Esophagus squamous epithelium (tissue), 5 donors: ENCODE measurements around the gene CRADD. TPM values are rescaled to one million over a fixed set of nuclear protein-coding genes. Genes with fewer than 3 reads are reported as not detected.

ENCODE experiments used
- DNase-seq: peaks from one replicate; lab custom pipeline; 2025; lab: John Stamatoyannopoulos, UW
- H3K27ac ChIP-seq, 4 donors: fragments of 200-600 bp; sonication (generic); one replicate each; pipeline ENCODE4 v1.5.1; 2016 to 2019; ENCODE audit warnings: mild to moderate bottlenecking in 1 of 4
- H3K27me3 ChIP-seq, 4 donors: fragments of 200-600 bp; sonication (generic); 1 replicate in 3 of 4; 2 replicates in 1 of 4; pipeline versions ENCODE4 v1.5.1 to v1.6.0; 2017 to 2021; ENCODE audit warnings: antibody characterized with exemption in 1 of 4
- H3K36me3 ChIP-seq, 3 donors: fragments of 200-600 bp; sonication (generic); one replicate each; pipeline ENCODE4 v1.5.1; 2016 to 2019
- H3K4me1 ChIP-seq, 3 donors: fragments of 200-600 bp; sonication (generic); one replicate each; pipeline ENCODE4 v1.5.1; 2017 to 2019
- H3K4me3 ChIP-seq, 4 donors: fragments of 200-600 bp; sonication (generic); 1 replicate in 3 of 4; 2 replicates in 1 of 4; pipeline ENCODE4 v1.5.1; 2016 to 2019; ENCODE audit warnings: mild to moderate bottlenecking in 2 of 4, moderate library complexity in 1 of 4
- H3K9me3 ChIP-seq, 3 donors: fragments of 200-600 bp; sonication (generic); one replicate each; pipeline ENCODE4 v1.5.1; 2016 to 2019
- CTCF ChIP-seq, 6 experiments: fragments of 450-650 bp in 4 of 6; fragments of 200-600 bp in 2 of 6; sonication (generic) in 2 of 6; IDR thresholded peaks; one replicate each; pipeline ENCODE4 v1.5.1; 2016 to 2019; ENCODE audit warnings: antibody characterized with exemption in 6 of 6, mild to moderate bottlenecking in 4 of 6, moderate library complexity in 4 of 6
- POLR2A ChIP-seq, 4 donors: fragments of 450-650 bp; IDR thresholded peaks; one replicate each; pipeline ENCODE4 v1.6.1; 2017; ENCODE audit warnings: antibody characterized with exemption in 4 of 4, mild to moderate bottlenecking in 4 of 4, moderate library complexity in 3 of 4
- WGBS, 2 donors: methylation state at CpG; one replicate each; pipeline ENCODE4 v1.1.5; 2018; 5-methylcytosine and 5-hydroxymethylcytosine counted together
- intact Hi-C: fragments of 100-400 bp; cut with DNase I; formaldehyde crosslinking; loops from one replicate; pipeline ENCODE4 v1.15.0; 2022
- total RNA-seq, 4 donors: library from RNA; depleted of rRNA; stranded (reverse); fragments of >200 nt; gene quantifications; one replicate each; pipeline ENCODE4 v1.1.0, GENCODE V29; 2016
- donor health status: DM: yes; HTN: yes; CAD: no.

CRADD gene
- total RNA-seq, 4 donors from 2014 or later, result 20.2 to 22.9 (median 21.7) TPM

GRCh38 chr12:93847517-93848474, 170.6 kb downstream of the CRADD start:
- TF ChIP-seq POLR2A (IDR thresholded peaks at IDR 0.05) (no peak), CTCF (IDR thresholded peaks at IDR 0.05) (no peak)
- Histone ChIP-seq H3K9me3 (no peaks in the 10 kb centered on the region), H3K27me3 (no peaks in the 10 kb centered on the region), H3K27ac (peak overlapping the region in 2 of 4 donors; percentile 33 to 44), H3K36me3 (no peaks in the 10 kb centered on the region), H3K4me1 (no peaks in the 10 kb centered on the region), H3K4me3 (no peak overlapping the region)
- WGBS, 2 donors, result 86 to 90% methylated on average over 7 of the region's 7 CpGs
- intact Hi-C loops, result no loop called here
- DNase-seq, result no peak

- intact Hi-C loops, result no loop called here
- H3K9me3 ChIP-seq, result no peaks in the 10 kb centered on the region
- no peaks in the 10 kb centered on the region for H3K36me3 ChIP-seq
- H3K27me3 ChIP-seq, result no peaks in the 10 kb centered on the region
- no peaks in the 10 kb centered on the region for H3K4me1 ChIP-seq
- no peak for TF ChIP-seq POLR2A (IDR thresholded peaks at IDR 0.05)
- no peak for TF ChIP-seq CTCF (IDR thresholded peaks at IDR 0.05)
- peak overlapping the region in 2 of 4 donors; percentile 33 to 44 for H3K27ac ChIP-seq
- H3K4me3 ChIP-seq, result no peak overlapping the region
- WGBS, 2 donors, result 63 to 68% methylated on average over 11 of the region's 11 CpGs
- no peak for DNase-seq
These were observed 171.4 kb downstream of the CRADD start for GRCh38 chr12:93848523-93849101.

- 100% methylated on average over 2 to 3 of the region's 15 CpGs for WGBS, 2 donors
- intact Hi-C loops, result no loop called here
- TF ChIP-seq POLR2A (IDR thresholded peaks at IDR 0.05), result no peak
- Histone ChIP-seq H3K4me3 (no peak overlapping the region), H3K27ac (no peak overlapping the region), H3K9me3 (no peaks in the 10 kb centered on the region), H3K27me3 (no peaks in the 10 kb centered on the region), H3K4me1 (no peaks in the 10 kb centered on the region), H3K36me3 (no peaks in the 10 kb centered on the region)
- no peak for DNase-seq
These were observed 172.8 kb downstream of the CRADD start for GRCh38 chr12:93849946-93850345.

- TF ChIP-seq CTCF (IDR thresholded peaks at IDR 0.05), result no peak
- no peak for TF ChIP-seq POLR2A (IDR thresholded peaks at IDR 0.05)
- Histone ChIP-seq H3K4me1 (no peaks in the 10 kb centered on the region), H3K27me3 (no peaks in the 10 kb centered on the region), H3K9me3 (no peaks in the 10 kb centered on the region), H3K4me3 (no peak overlapping the region), H3K27ac (no peak overlapping the region), H3K36me3 (no peaks in the 10 kb centered on the region)
- intact Hi-C loops, result no loop called here
- 91 to 92% methylated on average over 7 of the region's 7 CpGs for whole genome bisulfite sequencing, 2 donors
- no peak for DNase-seq
These were observed 173.5 kb downstream of the CRADD start for GRCh38 chr12:93850481-93851256.

- Histone ChIP-seq H3K36me3 (no peaks in the 10 kb centered on the region), H3K9me3 (no peaks in the 10 kb centered on the region), H3K27me3 (no peaks in the 10 kb centered on the region), H3K4me1 (no peaks in the 10 kb centered on the region), H3K27ac (no peak overlapping the region), H3K4me3 (no peak overlapping the region)
- TF ChIP-seq POLR2A (IDR thresholded peaks at IDR 0.05) (no peak), CTCF (IDR thresholded peaks at IDR 0.05) (no peak)
- 86 to 89% methylated on average over 3 of the region's 4 CpGs for WGBS, 2 donors
- intact Hi-C loops, result no loop called here
- no peak for DNase-seq
These were observed 174.1 kb downstream of the CRADD start for GRCh38 chr12:93851257-93851671.
